ENCODE data around the gene DDX42.
"Not testable (repeated sequence)": the region's sequence is repeated elsewhere in the genome, so short reads cannot be mapped to it uniquely, and the experiment has no call there.

Gene DDX42

GRCh38 chr17:63836811-63837210, 62.8 kb downstream of the DDX42 start:
- Histone ChIP-seq H3K36me3 (ENCODE audit: control insufficient read depth in 2 of 2, insufficient read depth in 2 of 2, low read length in 2 of 2) (peaks cover 46 to 50% of the 10 kb centered on the region in 2 donors), H3K4me3 (ENCODE audit: low read length in 2 of 2) (no peak overlapping the region), H3K27me3 (ENCODE audit: control insufficient read depth in 2 of 2, insufficient read depth in 2 of 2, low read length in 2 of 2) (no peaks in the 10 kb centered on the region), H3K4me1 (ENCODE audit: control insufficient read depth in 2 of 2, insufficient read depth in 2 of 2, low read length in 2 of 2) (peaks cover 28 to 35% of the 10 kb centered on the region in 2 donors), H3K27ac (ENCODE audit: low read depth in 2 of 2, low read length in 2 of 2) (no peak overlapping the region), H3K9me3 (ENCODE audit: control insufficient read depth in 2 of 2, low read length in 2 of 2) (no peaks in the 10 kb centered on the region), H3K9ac (ENCODE audit: low read depth in 1 of 2, low read length in 2 of 2) (no peak overlapping the region)

GRCh38 chr17:63837480-63837879, 63.5 kb downstream of the DDX42 start:
- Histone ChIP-seq H3K36me3 (ENCODE audit: control insufficient read depth in 2 of 2, insufficient read depth in 2 of 2, low read length in 2 of 2) (peaks cover 39 to 44% of the 10 kb centered on the region in 2 donors), H3K4me1 (ENCODE audit: control insufficient read depth in 2 of 2, insufficient read depth in 2 of 2, low read length in 2 of 2) (peaks cover 28 to 35% of the 10 kb centered on the region in 2 donors)

GRCh38 chr17:63837962-63838600, 64.1 kb downstream of the DDX42 start:
- Histone ChIP-seq H3K9me3 (ENCODE audit: control insufficient read depth in 2 of 2, low read length in 2 of 2) (no peaks in the 10 kb centered on the region), H3K27ac (ENCODE audit: low read depth in 2 of 2, low read length in 2 of 2) (peak overlapping the region; percentile 54 to 76), H3K4me3 (ENCODE audit: low read length in 2 of 2) (no peak overlapping the region), H3K9ac (ENCODE audit: low read depth in 1 of 2, low read length in 2 of 2) (peak overlapping the region; percentile 6 to 24), H3K36me3 (ENCODE audit: control insufficient read depth in 2 of 2, insufficient read depth in 2 of 2, low read length in 2 of 2) (peaks cover 33 to 38% of the 10 kb centered on the region in 2 donors), H3K27me3 (ENCODE audit: control insufficient read depth in 2 of 2, insufficient read depth in 2 of 2, low read length in 2 of 2) (no peaks in the 10 kb centered on the region), H3K4me1 (ENCODE audit: control insufficient read depth in 2 of 2, insufficient read depth in 2 of 2, low read length in 2 of 2) (peaks cover 28 to 35% of the 10 kb centered on the region in 2 donors)

More at GRCh38 chr17:63837480-63837879, 63.5 kb downstream of the DDX42 start:
- Histone ChIP-seq H3K9me3 (ENCODE audit: control insufficient read depth in 2 of 2, low read length in 2 of 2) (no peaks in the 10 kb centered on the region), H3K4me3 (ENCODE audit: low read length in 2 of 2) (no peak overlapping the region), H3K27me3 (ENCODE audit: control insufficient read depth in 2 of 2, insufficient read depth in 2 of 2, low read length in 2 of 2) (no peaks in the 10 kb centered on the region), H3K9ac (ENCODE audit: low read depth in 1 of 2, low read length in 2 of 2) (no peak overlapping the region), H3K27ac (ENCODE audit: low read depth in 2 of 2, low read length in 2 of 2) (no peak overlapping the region)

GRCh38 chr17:63838631-63839171, 64.7 kb downstream of the DDX42 start:
- H3K27ac ChIP-seq (ENCODE audit: low read depth in 2 of 2, low read length in 2 of 2): peak overlapping the region; percentile 76 to 81
- H3K27me3 ChIP-seq (ENCODE audit: control insufficient read depth in 2 of 2, insufficient read depth in 2 of 2, low read length in 2 of 2): no peaks in the 10 kb centered on the region
- no peaks in the 10 kb centered on the region for H3K9me3 ChIP-seq (ENCODE audit: control insufficient read depth in 2 of 2, low read length in 2 of 2)
- H3K4me1 ChIP-seq (ENCODE audit: control insufficient read depth in 2 of 2, insufficient read depth in 2 of 2, low read length in 2 of 2): peaks cover 28 to 37% of the 10 kb centered on the region in 2 donors
- H3K9ac ChIP-seq (ENCODE audit: low read depth in 1 of 2, low read length in 2 of 2): peak overlapping the region; percentile 57 to 63
- H3K4me3 ChIP-seq (ENCODE audit: low read length in 2 of 2): peak overlapping the region in 1 of 2 donors; percentile 52
- peaks cover 27 to 32% of the 10 kb centered on the region in 2 donors for H3K36me3 ChIP-seq (ENCODE audit: control insufficient read depth in 2 of 2, insufficient read depth in 2 of 2, low read length in 2 of 2)

- H3K27ac ChIP-seq (ENCODE audit: low read depth in 2 of 2, low read length in 2 of 2): peak overlapping the region; percentile 88 to 90
- peak overlapping the region; percentile 87 to 93 for H3K4me3 ChIP-seq (ENCODE audit: low read length in 2 of 2)
- H3K9ac ChIP-seq (ENCODE audit: low read depth in 1 of 2, low read length in 2 of 2): peak overlapping the region; percentile 91 to 92
- H3K4me1 ChIP-seq (ENCODE audit: control insufficient read depth in 2 of 2, insufficient read depth in 2 of 2, low read length in 2 of 2): peaks cover 28 to 35% of the 10 kb centered on the region in 2 donors
- H3K36me3 ChIP-seq (ENCODE audit: control insufficient read depth in 2 of 2, insufficient read depth in 2 of 2, low read length in 2 of 2): peaks cover 10 to 12% of the 10 kb centered on the region in 2 donors
- H3K9me3 ChIP-seq (ENCODE audit: control insufficient read depth in 2 of 2, low read length in 2 of 2): no peaks in the 10 kb centered on the region
- H3K27me3 ChIP-seq (ENCODE audit: control insufficient read depth in 2 of 2, insufficient read depth in 2 of 2, low read length in 2 of 2): no peaks in the 10 kb centered on the region
These were observed 66.8 kb downstream of the DDX42 start for GRCh38 chr17:63840591-63841349.

- peaks cover 28 to 35% of the 10 kb centered on the region in 2 donors for H3K4me1 ChIP-seq (ENCODE audit: control insufficient read depth in 2 of 2, insufficient read depth in 2 of 2, low read length in 2 of 2)
- H3K27ac ChIP-seq (ENCODE audit: low read depth in 2 of 2, low read length in 2 of 2): peak overlapping the region; percentile 88 to 90
- H3K9ac ChIP-seq (ENCODE audit: low read depth in 1 of 2, low read length in 2 of 2): peak overlapping the region; percentile 91 to 92
These were observed 67.6 kb downstream of the DDX42 start for GRCh38 chr17:63841350-63842172.

GRCh38 chr17:63842173-63842539, 68.2 kb downstream of the DDX42 start:
- Histone ChIP-seq H3K9ac (ENCODE audit: low read depth in 1 of 2, low read length in 2 of 2) (peak overlapping the region; percentile 91 to 92), H3K4me3 (ENCODE audit: low read length in 2 of 2) (peak overlapping the region; percentile 87 to 93), H3K9me3 (ENCODE audit: control insufficient read depth in 2 of 2, low read length in 2 of 2) (no peaks in the 10 kb centered on the region), H3K27ac (ENCODE audit: low read depth in 2 of 2, low read length in 2 of 2) (peak overlapping the region; percentile 88 to 90), H3K36me3 (ENCODE audit: control insufficient read depth in 2 of 2, insufficient read depth in 2 of 2, low read length in 2 of 2) (peaks cover 0 to 2% of the 10 kb centered on the region in 2 donors), H3K4me1 (ENCODE audit: control insufficient read depth in 2 of 2, insufficient read depth in 2 of 2, low read length in 2 of 2) (peaks cover 28 to 35% of the 10 kb centered on the region in 2 donors), H3K27me3 (ENCODE audit: control insufficient read depth in 2 of 2, insufficient read depth in 2 of 2, low read length in 2 of 2) (no peaks in the 10 kb centered on the region)

More at GRCh38 chr17:63841350-63842172, 67.6 kb downstream of the DDX42 start:
- no peaks in the 10 kb centered on the region for H3K9me3 ChIP-seq (ENCODE audit: control insufficient read depth in 2 of 2, low read length in 2 of 2)
- no peaks in the 10 kb centered on the region for H3K27me3 ChIP-seq (ENCODE audit: control insufficient read depth in 2 of 2, insufficient read depth in 2 of 2, low read length in 2 of 2)
- peak overlapping the region; percentile 87 to 93 for H3K4me3 ChIP-seq (ENCODE audit: low read length in 2 of 2)
- peaks cover 6 to 8% of the 10 kb centered on the region in 2 donors for H3K36me3 ChIP-seq (ENCODE audit: control insufficient read depth in 2 of 2, insufficient read depth in 2 of 2, low read length in 2 of 2)

GRCh38 chr17:63842540-63843386, 68.8 kb downstream of the DDX42 start, which contains the start of gene SMARCD2:
Gene SMARCD2 (minus strand): TSS chr17:63842685. CDS start chr17:63842674, 11 bp downstream.
- H3K9me3 ChIP-seq (ENCODE audit: control insufficient read depth in 2 of 2, low read length in 2 of 2): no peaks in the 10 kb centered on the region

GRCh38 chr17:63843387-63843888, 69.5 kb downstream of the DDX42 start:
- Histone ChIP-seq H3K4me1 (ENCODE audit: control insufficient read depth in 2 of 2, insufficient read depth in 2 of 2, low read length in 2 of 2) (peaks cover 25 to 28% of the 10 kb centered on the region in 2 donors), H3K27ac (ENCODE audit: low read depth in 2 of 2, low read length in 2 of 2) (peak overlapping the region; percentile 76 to 86), H3K9ac (ENCODE audit: low read depth in 1 of 2, low read length in 2 of 2) (peak overlapping the region; percentile 73 to 83), H3K4me3 (ENCODE audit: low read length in 2 of 2) (peak overlapping the region; percentile 78 to 87)
- H3K9me3 ChIP-seq (ENCODE audit: control insufficient read depth in 2 of 2, low read length in 2 of 2); H3K36me3 ChIP-seq (ENCODE audit: control insufficient read depth in 2 of 2, insufficient read depth in 2 of 2, low read length in 2 of 2); H3K27me3 ChIP-seq (ENCODE audit: control insufficient read depth in 2 of 2, insufficient read depth in 2 of 2, low read length in 2 of 2): not testable (repeated sequence)

More at GRCh38 chr17:63842540-63843386, 68.8 kb downstream of the DDX42 start, which contains the start of gene SMARCD2:
- no peaks in the 10 kb centered on the region for H3K36me3 ChIP-seq (ENCODE audit: control insufficient read depth in 2 of 2, insufficient read depth in 2 of 2, low read length in 2 of 2)
- H3K9ac ChIP-seq (ENCODE audit: low read depth in 1 of 2, low read length in 2 of 2): peak within 1 kb of the TSS; percentile 91 to 92
- peak within 1 kb of the TSS; percentile 88 to 90 for H3K27ac ChIP-seq (ENCODE audit: low read depth in 2 of 2, low read length in 2 of 2)
- peak within 1 kb of the TSS; percentile 87 to 93 for H3K4me3 ChIP-seq (ENCODE audit: low read length in 2 of 2)
- no peaks in the 10 kb centered on the region for H3K27me3 ChIP-seq (ENCODE audit: control insufficient read depth in 2 of 2, insufficient read depth in 2 of 2, low read length in 2 of 2)
- H3K4me1 ChIP-seq (ENCODE audit: control insufficient read depth in 2 of 2, insufficient read depth in 2 of 2, low read length in 2 of 2): peaks cover 28 to 33% of the 10 kb centered on the region in 2 donors

Measured in mucosa of rectum (tissue), 2 donors.